Measurements from ENCODE around the gene GBE1.

The GBE1 gene

DNA sequence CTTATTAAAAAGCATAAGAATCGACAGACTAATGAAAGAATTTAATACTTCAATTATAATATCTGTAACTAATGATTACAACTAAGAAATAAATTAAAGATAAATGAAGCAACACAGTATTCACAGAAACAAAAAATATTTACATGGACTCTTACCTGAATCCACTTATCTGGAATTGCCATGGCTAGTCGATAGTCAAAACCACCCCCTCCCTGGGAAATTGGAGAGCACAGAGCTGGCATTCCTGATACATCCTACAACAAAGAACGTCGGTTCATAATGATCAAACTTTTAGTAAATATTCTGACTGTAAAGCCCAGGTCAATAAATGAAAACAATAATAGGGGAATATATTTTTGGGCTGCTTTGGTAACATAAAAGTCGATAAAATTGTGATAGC lies 175.5 kb downstream of the GBE1 start:
- no peak overlapping the region for H2AFZ ChIP-seq (ENCODE audit: low read depth, low read length)
- H2BK15ac ChIP-seq (ENCODE audit: low read depth, poor library complexity, severe bottlenecking), result no peak overlapping the region
- H2BK12ac ChIP-seq (ENCODE audit: low read length in 2 of 2), result no peak overlapping the region
- no peak overlapping the region for H2AK5ac ChIP-seq (ENCODE audit: low read length, severe bottlenecking)
- no peak overlapping the region for H3K23ac ChIP-seq (ENCODE audit: low read length in 2 of 2)
- H2BK120ac ChIP-seq (ENCODE audit: low read depth, low read length), result no peak overlapping the region
- H3K4me1 ChIP-seq (ENCODE audit: control insufficient read depth, insufficient read depth, low read depth, low read length), result no peaks in the 10 kb centered on the region
- H3K4me3 ChIP-seq (ENCODE audit: insufficient read depth in 1 of 2, low read depth in 1 of 2, low read length in 2 of 2), result no peak overlapping the region
- H2BK5ac ChIP-seq (ENCODE audit: low read depth, low read length, poor library complexity, severe bottlenecking), result no peak overlapping the region
- H3K27me3 ChIP-seq (ENCODE audit: control insufficient read depth in 1 of 2, insufficient read depth in 1 of 2, low read length in 2 of 2), result no peaks in the 10 kb centered on the region
- H3K4me2 ChIP-seq (ENCODE audit: low read length, poor library complexity, severe bottlenecking), result no peak overlapping the region
- WGBS, result 93% methylated on average over 1 of the region's 5 CpGs
- H3K9me3 ChIP-seq (ENCODE audit: control insufficient read depth, low read length), result no peaks in the 10 kb centered on the region
- H3K14ac ChIP-seq (ENCODE audit: low read length in 2 of 2), result no peak overlapping the region
- no peak for DNase-seq
- H4K8ac ChIP-seq (ENCODE audit: low read length), result no peak overlapping the region
- H4K91ac ChIP-seq (ENCODE audit: low read length), result no peak overlapping the region
- H3K27ac ChIP-seq (ENCODE audit: low read length, poor library complexity, severe bottlenecking), result no peak overlapping the region
- H3K18ac ChIP-seq (ENCODE audit: low read depth in 1 of 2, low read length in 2 of 2), result no peak overlapping the region
- no peak overlapping the region for H3K4ac ChIP-seq (ENCODE audit: low read depth in 1 of 2, low read length in 2 of 2)
- no peak overlapping the region for H3K9ac ChIP-seq (ENCODE audit: low read length)
- peaks cover 0 to 79% of the 10 kb centered on the region in 2 experiments for H3K36me3 ChIP-seq (ENCODE audit: control insufficient read depth in 1 of 2, insufficient read depth in 2 of 2, low read depth in 1 of 2, low read length in 2 of 2)
- no peaks in the 10 kb centered on the region for H3K79me1 ChIP-seq (replicated peaks; ENCODE audit: low read length, poor library complexity, severe bottlenecking)

DNA sequence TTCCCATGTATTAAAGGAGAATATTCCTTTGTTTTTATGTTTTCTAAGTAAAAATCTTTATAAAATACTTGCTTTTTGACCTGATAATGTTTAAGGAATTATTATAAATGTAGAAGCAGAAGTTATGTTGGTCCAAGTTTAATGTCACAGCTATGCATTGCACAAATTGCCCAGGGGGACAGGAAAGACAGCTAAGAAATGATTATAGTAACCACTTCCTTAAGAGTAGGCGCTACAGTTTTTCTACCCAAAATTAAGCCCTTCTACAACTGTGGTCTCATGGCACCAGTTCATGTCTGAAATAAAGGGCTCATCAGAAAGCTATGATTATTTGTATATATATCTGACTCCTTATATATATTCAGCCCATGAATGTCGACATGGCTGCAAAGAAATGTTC lies 176.4 kb downstream of the GBE1 start:
- Histone ChIP-seq H3K27ac (ENCODE audit: low read length, poor library complexity, severe bottlenecking) (no peak overlapping the region), H3K27me3 (ENCODE audit: control insufficient read depth in 1 of 2, insufficient read depth in 1 of 2, low read length in 2 of 2) (no peaks in the 10 kb centered on the region), H2BK120ac (ENCODE audit: low read depth, low read length) (no peak overlapping the region), H3K36me3 (ENCODE audit: control insufficient read depth in 1 of 2, insufficient read depth in 2 of 2, low read depth in 1 of 2, low read length in 2 of 2) (peaks cover 0 to 79% of the 10 kb centered on the region in 2 experiments), H2BK15ac (ENCODE audit: low read depth, poor library complexity, severe bottlenecking) (no peak overlapping the region), H3K4me2 (ENCODE audit: low read length, poor library complexity, severe bottlenecking) (no peak overlapping the region), H4K8ac (ENCODE audit: low read length) (no peak overlapping the region), H3K4me3 (ENCODE audit: insufficient read depth in 1 of 2, low read depth in 1 of 2, low read length in 2 of 2) (no peak overlapping the region), H4K91ac (ENCODE audit: low read length) (no peak overlapping the region), H3K4ac (ENCODE audit: low read depth in 1 of 2, low read length in 2 of 2) (no peak overlapping the region), H3K9me3 (ENCODE audit: control insufficient read depth, low read length) (no peaks in the 10 kb centered on the region), H3K18ac (ENCODE audit: low read depth in 1 of 2, low read length in 2 of 2) (no peak overlapping the region), H2AK5ac (ENCODE audit: low read length, severe bottlenecking) (no peak overlapping the region), H3K79me1 (replicated peaks; ENCODE audit: low read length, poor library complexity, severe bottlenecking) (no peaks in the 10 kb centered on the region), H3K4me1 (ENCODE audit: control insufficient read depth, insufficient read depth, low read depth, low read length) (no peaks in the 10 kb centered on the region), H3K23ac (ENCODE audit: low read length in 2 of 2) (no peak overlapping the region), H2BK5ac (ENCODE audit: low read depth, low read length, poor library complexity, severe bottlenecking) (no peak overlapping the region), H2AFZ (ENCODE audit: low read depth, low read length) (no peak overlapping the region), H3K9ac (ENCODE audit: low read length) (no peak overlapping the region), H2BK12ac (ENCODE audit: low read length in 2 of 2) (no peak overlapping the region), H3K14ac (ENCODE audit: low read length in 2 of 2) (no peak overlapping the region)
- WGBS, result 100% methylated on average over 1 of the region's 2 CpGs
- DNase-seq, result no peak

DNA sequence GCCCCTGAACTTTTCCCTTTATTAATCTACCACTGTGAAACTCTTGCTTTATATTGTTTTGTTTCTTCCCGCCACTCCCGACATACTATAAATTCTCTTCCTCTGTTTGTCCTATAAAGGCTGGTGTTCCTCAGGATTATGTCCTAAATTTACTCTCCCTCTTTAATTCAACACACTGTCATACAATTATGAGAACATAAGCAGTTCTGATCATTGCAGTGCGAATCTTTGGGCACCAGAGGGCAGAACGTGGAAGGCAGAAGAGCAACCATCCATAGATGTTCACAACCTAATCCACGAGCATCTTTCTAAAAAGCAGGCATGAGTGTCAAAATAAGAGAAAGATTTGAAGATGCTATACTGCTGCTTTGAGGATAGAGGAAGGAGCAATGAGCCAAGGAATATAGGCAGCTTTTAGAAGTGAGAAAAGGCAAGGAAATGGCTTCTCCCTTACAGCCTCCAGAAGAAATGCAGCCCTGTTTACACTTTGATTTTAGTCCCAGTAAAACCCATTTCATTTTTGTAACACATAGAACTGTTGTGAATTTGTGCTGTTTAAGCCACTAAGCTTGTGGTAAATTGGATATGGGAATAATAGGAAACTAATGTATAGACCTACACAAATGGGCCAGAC lies 179.4 kb downstream of the GBE1 start:
- Histone ChIP-seq H2BK15ac (ENCODE audit: low read depth, poor library complexity, severe bottlenecking) (no peak overlapping the region), H2AFZ (ENCODE audit: low read depth, low read length) (no peak overlapping the region), H3K79me1 (replicated peaks; ENCODE audit: low read length, poor library complexity, severe bottlenecking) (no peaks in the 10 kb centered on the region), H3K14ac (ENCODE audit: low read length in 2 of 2) (no peak overlapping the region), H3K27ac (ENCODE audit: low read length, poor library complexity, severe bottlenecking) (no peak overlapping the region), H3K4me1 (ENCODE audit: control insufficient read depth, insufficient read depth, low read depth, low read length) (no peaks in the 10 kb centered on the region), H2BK5ac (ENCODE audit: low read depth, low read length, poor library complexity, severe bottlenecking) (no peak overlapping the region), H4K91ac (ENCODE audit: low read length) (no peak overlapping the region), H3K27me3 (ENCODE audit: control insufficient read depth in 1 of 2, insufficient read depth in 1 of 2, low read length in 2 of 2) (no peaks in the 10 kb centered on the region), H2AK5ac (ENCODE audit: low read length, severe bottlenecking) (no peak overlapping the region), H2BK120ac (ENCODE audit: low read depth, low read length) (no peak overlapping the region), H3K9me3 (ENCODE audit: control insufficient read depth, low read length) (no peaks in the 10 kb centered on the region), H4K8ac (ENCODE audit: low read length) (no peak overlapping the region), H3K4me2 (ENCODE audit: low read length, poor library complexity, severe bottlenecking) (no peak overlapping the region), H3K4me3 (ENCODE audit: insufficient read depth in 1 of 2, low read depth in 1 of 2, low read length in 2 of 2) (no peak overlapping the region), H3K4ac (ENCODE audit: low read depth in 1 of 2, low read length in 2 of 2) (no peak overlapping the region), H2BK12ac (ENCODE audit: low read length in 2 of 2) (no peak overlapping the region), H3K18ac (ENCODE audit: low read depth in 1 of 2, low read length in 2 of 2) (no peak overlapping the region), H3K23ac (ENCODE audit: low read length in 2 of 2) (no peak overlapping the region), H3K9ac (ENCODE audit: low read length) (no peak overlapping the region), H3K36me3 (ENCODE audit: control insufficient read depth in 1 of 2, insufficient read depth in 2 of 2, low read depth in 1 of 2, low read length in 2 of 2) (peaks cover 0 to 77% of the 10 kb centered on the region in 2 experiments)
- WGBS, result 53% methylated on average over 4 of the region's 5 CpGs
- DNase-seq, result peak; percentile 47

DNA sequence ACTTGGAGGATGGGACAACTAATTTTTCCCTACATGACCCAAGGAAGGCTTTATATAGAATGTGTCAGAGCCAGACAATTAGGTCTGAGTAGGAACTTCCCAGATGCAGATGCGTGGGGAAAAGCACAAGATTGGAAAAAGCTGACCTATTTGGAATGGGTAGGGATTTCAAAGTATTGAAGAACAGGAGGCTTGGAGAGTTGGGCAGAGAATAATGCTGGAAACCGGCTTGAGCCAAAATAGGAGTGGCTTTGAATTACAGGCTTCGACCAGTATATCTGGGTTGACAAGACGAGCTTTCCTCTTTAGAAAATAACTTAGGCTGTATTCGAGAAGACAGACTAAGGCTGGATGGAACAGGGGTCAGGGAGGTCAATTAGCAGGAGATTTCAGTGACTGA lies 181.1 kb downstream of the GBE1 start:
- H2BK15ac ChIP-seq (ENCODE audit: low read depth, poor library complexity, severe bottlenecking), result no peak overlapping the region
- peak overlapping the region; percentile 54 for H3K9ac ChIP-seq (ENCODE audit: low read length)
- H3K79me1 ChIP-seq (replicated peaks; ENCODE audit: low read length, poor library complexity, severe bottlenecking), result no peaks in the 10 kb centered on the region
- H3K23ac ChIP-seq (ENCODE audit: low read length in 2 of 2), result no peak overlapping the region
- H3K36me3 ChIP-seq (ENCODE audit: control insufficient read depth in 1 of 2, insufficient read depth in 2 of 2, low read depth in 1 of 2, low read length in 2 of 2), result peaks cover 0 to 72% of the 10 kb centered on the region in 2 experiments
- H2AK5ac ChIP-seq (ENCODE audit: low read length, severe bottlenecking), result no peak overlapping the region
- H3K27me3 ChIP-seq (ENCODE audit: control insufficient read depth in 1 of 2, insufficient read depth in 1 of 2, low read length in 2 of 2), result no peaks in the 10 kb centered on the region
- no peaks in the 10 kb centered on the region for H3K4me1 ChIP-seq (ENCODE audit: control insufficient read depth, insufficient read depth, low read depth, low read length)
- no peak overlapping the region for H2BK5ac ChIP-seq (ENCODE audit: low read depth, low read length, poor library complexity, severe bottlenecking)
- H3K9me3 ChIP-seq (ENCODE audit: control insufficient read depth, low read length), result no peaks in the 10 kb centered on the region
- no peak overlapping the region for H3K4me3 ChIP-seq (ENCODE audit: insufficient read depth in 1 of 2, low read depth in 1 of 2, low read length in 2 of 2)
- H4K8ac ChIP-seq (ENCODE audit: low read length), result no peak overlapping the region
- no peak for DNase-seq
- H3K18ac ChIP-seq (ENCODE audit: low read depth in 1 of 2, low read length in 2 of 2), result no peak overlapping the region
- H4K91ac ChIP-seq (ENCODE audit: low read length), result no peak overlapping the region
- no peak overlapping the region for H2BK120ac ChIP-seq (ENCODE audit: low read depth, low read length)
- no peak overlapping the region for H3K14ac ChIP-seq (ENCODE audit: low read length in 2 of 2)
- H3K4ac ChIP-seq (ENCODE audit: low read depth in 1 of 2, low read length in 2 of 2), result no peak overlapping the region
- no peak overlapping the region for H2AFZ ChIP-seq (ENCODE audit: low read depth, low read length)
- WGBS, result 44% methylated on average over 5 of the region's 5 CpGs
- no peak overlapping the region for H3K27ac ChIP-seq (ENCODE audit: low read length, poor library complexity, severe bottlenecking)
- H2BK12ac ChIP-seq (ENCODE audit: low read length in 2 of 2), result no peak overlapping the region
- no peak overlapping the region for H3K4me2 ChIP-seq (ENCODE audit: low read length, poor library complexity, severe bottlenecking)

Measured in mesenchymal stem cell (in vitro differentiated cells and primary cell).